Stimulated activated effector memory CD8-positive, alpha-beta T cell treated with anti-CD3 and anti-CD28 coated beads, Interleukin-12 subunit alpha, Interleukin-12 subunit beta, amount 100 ng/mL, for 72 hours (primary cell): Measurements from ENCODE around the gene CACNA1C.
"Not testable (repeated sequence)": the region's sequence is repeated elsewhere in the genome, so short reads cannot be mapped to it uniquely, and the experiment has no call there.

Experiments
- ATAC-seq: fragments of 150-1000 bp; cut with Tn5 transposase; 2 replicates; pipeline ENCODE4 v1.10.0; 2021
- DNase-seq, 2 donors: peaks; one replicate each; pipeline ENCODE4 v3.0.0; 2021 to 2022; ENCODE audit warnings: low spot score in 2 of 2
- H3K27ac Mint-ChIP-seq: one replicate; pipeline ENCODE4 v1.8.0; 2022; ENCODE audit warnings: mild to moderate bottlenecking, mixed read lengths
- H3K36me3 Mint-ChIP-seq: one replicate; pipeline ENCODE4 v1.8.0; 2022; ENCODE audit warnings: mild to moderate bottlenecking, mixed read lengths
- H3K4me1 Mint-ChIP-seq: one replicate; pipeline ENCODE4 v1.8.0; 2022; ENCODE audit warnings: mixed read lengths
- H3K4me3 Mint-ChIP-seq: one replicate; pipeline ENCODE4 v1.8.0; 2022; ENCODE audit warnings: mild to moderate bottlenecking, mixed read lengths
- H3K9me3 Mint-ChIP-seq: one replicate; pipeline ENCODE4 v1.8.0; 2022; ENCODE audit warnings: mixed read lengths

Gene CACNA1C

GRCh38 chr12:2698566-2698965 is 645.8 kb downstream of the CACNA1C start:
- no peak overlapping the region for H3K4me3 Mint-ChIP-seq
- H3K27ac Mint-ChIP-seq = no peak overlapping the region
- H3K4me1 Mint-ChIP-seq = peaks cover 8% of the 10 kb centered on the region
- no peak for DNase-seq
- no peaks in the 10 kb centered on the region for H3K9me3 Mint-ChIP-seq
- no peaks in the 10 kb centered on the region for H3K36me3 Mint-ChIP-seq
- no peak for ATAC-seq

GRCh38 chr12:2710701-2711100 is 657.9 kb downstream of the CACNA1C start:
- Mint-ChIP-seq H3K4me1 (no peaks in the 10 kb centered on the region), H3K9me3 (peaks cover 4% of the 10 kb centered on the region), H3K4me3 (no peak overlapping the region), H3K27ac (no peak overlapping the region), H3K36me3 (no peaks in the 10 kb centered on the region)
- ATAC-seq (no peak), DNase-seq (no peak)

GRCh38 chr12:2719392-2719791 is 666.6 kb downstream of the CACNA1C start:
- Mint-ChIP-seq H3K27ac (no peak overlapping the region), H3K36me3 (no peaks in the 10 kb centered on the region), H3K4me1 (no peaks in the 10 kb centered on the region), H3K4me3 (no peak overlapping the region), H3K9me3 (no peaks in the 10 kb centered on the region)
- no peak for ATAC-seq
- no peak for DNase-seq

GRCh38 chr12:2722806-2723205 is 670.0 kb downstream of the CACNA1C start:
- Mint-ChIP-seq H3K4me1 (no peaks in the 10 kb centered on the region), H3K36me3 (no peaks in the 10 kb centered on the region), H3K27ac (no peak overlapping the region), H3K9me3 (no peaks in the 10 kb centered on the region), H3K4me3 (no peak overlapping the region)
- DNase-seq = no peak
- ATAC-seq = no peak

- Mint-ChIP-seq H3K36me3 (no peaks in the 10 kb centered on the region), H3K9me3 (no peaks in the 10 kb centered on the region), H3K27ac (no peak overlapping the region), H3K4me1 (peaks cover 9% of the 10 kb centered on the region), H3K4me3 (no peak overlapping the region)
- ATAC-seq = no peak
- DNase-seq = no peak
These were observed 679.5 kb downstream of the CACNA1C start for GRCh38 chr12:2732290-2732689.

GRCh38 chr12:2733493-2734355 is 680.9 kb downstream of the CACNA1C start:
- no peak overlapping the region for H3K27ac Mint-ChIP-seq

GRCh38 chr12:2735432-2735831 is 682.6 kb downstream of the CACNA1C start:
- Mint-ChIP-seq H3K9me3 (no peaks in the 10 kb centered on the region), H3K36me3 (no peaks in the 10 kb centered on the region), H3K27ac (no peak overlapping the region), H3K4me1 (peaks cover 14% of the 10 kb centered on the region), H3K4me3 (no peak overlapping the region)
- ATAC-seq (no peak), DNase-seq (no peak)

More at GRCh38 chr12:2733493-2734355, 680.9 kb downstream of the CACNA1C start:
- H3K4me1 Mint-ChIP-seq = peaks cover 9% of the 10 kb centered on the region
- no peaks in the 10 kb centered on the region for H3K9me3 Mint-ChIP-seq
- no peak for ATAC-seq
- no peaks in the 10 kb centered on the region for H3K36me3 Mint-ChIP-seq
- DNase-seq = no peak
- no peak overlapping the region for H3K4me3 Mint-ChIP-seq

- no peaks in the 10 kb centered on the region for H3K36me3 Mint-ChIP-seq
- ATAC-seq (no peak), DNase-seq (no peak)
- H3K9me3 Mint-ChIP-seq = no peaks in the 10 kb centered on the region
- no peak overlapping the region for H3K27ac Mint-ChIP-seq
- no peak overlapping the region for H3K4me3 Mint-ChIP-seq
- peaks cover 6% of the 10 kb centered on the region for H3K4me1 Mint-ChIP-seq
These were observed 685.0 kb downstream of the CACNA1C start for GRCh38 chr12:2737656-2738241.

GRCh38 chr12:2739069-2739468 is 686.3 kb downstream of the CACNA1C start:
- H3K36me3 Mint-ChIP-seq = no peaks in the 10 kb centered on the region
- no peak overlapping the region for H3K4me3 Mint-ChIP-seq
- H3K4me1 Mint-ChIP-seq = peaks cover 4% of the 10 kb centered on the region
- H3K9me3 Mint-ChIP-seq = no peaks in the 10 kb centered on the region
- DNase-seq (no peak), ATAC-seq (no peak)
- no peak overlapping the region for H3K27ac Mint-ChIP-seq

- Mint-ChIP-seq H3K36me3 (no peaks in the 10 kb centered on the region), H3K4me3 (no peak overlapping the region), H3K27ac (no peak overlapping the region), H3K4me1 (peaks cover 4% of the 10 kb centered on the region), H3K9me3 (no peaks in the 10 kb centered on the region)
- no peak for DNase-seq
- ATAC-seq = no peak
These were observed 687.2 kb downstream of the CACNA1C start for GRCh38 chr12:2739832-2740641.

GRCh38 chr12:2742037-2742436 is 689.2 kb downstream of the CACNA1C start:
- ATAC-seq, H3K4me3 Mint-ChIP-seq, H3K4me1 Mint-ChIP-seq, DNase-seq, H3K27ac Mint-ChIP-seq, H3K9me3 Mint-ChIP-seq, H3K36me3 Mint-ChIP-seq: not testable (repeated sequence)

GRCh38 chr12:2743478-2743877 is 690.7 kb downstream of the CACNA1C start:
- no peak for ATAC-seq
- Mint-ChIP-seq H3K4me1 (peaks cover 4% of the 10 kb centered on the region), H3K9me3 (no peaks in the 10 kb centered on the region), H3K36me3 (no peaks in the 10 kb centered on the region), H3K27ac (no peak overlapping the region), H3K4me3 (no peak overlapping the region)
- no peak for DNase-seq

- Mint-ChIP-seq H3K36me3 (no peaks in the 10 kb centered on the region), H3K9me3 (no peaks in the 10 kb centered on the region), H3K27ac (no peak overlapping the region), H3K4me3 (no peak overlapping the region), H3K4me1 (no peaks in the 10 kb centered on the region)
- ATAC-seq (no peak), DNase-seq (no peak)
These were observed 692.9 kb downstream of the CACNA1C start for GRCh38 chr12:2745655-2746054.
